GM12873 (cell line): ENCODE measurements around the gene C5orf46.

Source experiments
- CTCF ChIP-seq: IDR thresholded peaks from 2 replicates; pipeline ENCODE4 v1.5.1; 2012; ENCODE audit warnings: low read depth, mild to moderate bottlenecking, moderate library complexity, low read length, control low read depth; ENCODE audit not compliant: insufficient read depth; ENCODE audit errors: missing control alignments

C5orf46 gene

DNA sequence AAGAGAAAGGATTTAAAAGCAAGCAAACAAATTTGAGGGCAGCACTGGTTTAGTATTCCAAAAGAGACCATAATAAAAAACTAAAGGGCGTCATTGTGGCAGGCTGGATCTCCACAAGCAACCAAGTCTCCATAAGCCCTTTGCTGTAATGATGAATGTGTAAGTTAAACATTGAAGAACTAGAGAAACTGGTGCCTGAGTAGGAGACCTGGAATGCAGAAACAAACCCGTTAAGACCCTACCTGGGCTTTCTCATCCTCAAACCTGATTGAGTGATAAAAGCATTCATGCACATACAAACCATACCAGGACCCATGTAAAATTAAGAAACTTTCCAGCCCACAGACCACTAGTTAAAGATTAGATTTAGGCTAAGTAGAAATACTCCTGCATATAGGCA lies 29.7 kb downstream of the C5orf46 start:
- TF ChIP-seq CTCF = no peak

GRCh38 chr5:147876141-147876540 lies 30.2 kb downstream of the C5orf46 start:
- TF ChIP-seq CTCF = no peak

DNA sequence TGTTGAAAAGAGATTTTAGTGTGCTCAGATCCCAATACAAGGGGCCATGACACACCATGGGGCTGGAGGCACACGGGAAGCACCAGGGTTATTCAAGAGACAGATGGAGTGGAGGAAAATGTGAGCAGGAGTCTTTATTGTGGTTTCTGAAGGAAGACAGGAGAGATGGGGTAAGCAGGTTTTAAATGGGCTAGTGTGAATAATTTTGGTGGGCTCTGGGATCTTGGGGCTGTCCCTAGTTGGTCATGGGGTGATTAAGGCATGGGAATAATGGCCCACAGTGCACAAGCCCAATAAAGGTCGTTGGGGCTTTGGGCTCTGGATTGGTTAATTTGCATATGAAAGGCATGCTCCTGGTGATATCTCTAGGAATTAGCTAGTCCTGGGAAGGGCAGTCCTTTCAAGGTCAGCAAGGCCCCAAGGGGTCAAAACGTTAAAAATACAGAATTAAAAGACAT lies 31.4 kb downstream of the C5orf46 start:
- TF ChIP-seq CTCF = no peak

DNA sequence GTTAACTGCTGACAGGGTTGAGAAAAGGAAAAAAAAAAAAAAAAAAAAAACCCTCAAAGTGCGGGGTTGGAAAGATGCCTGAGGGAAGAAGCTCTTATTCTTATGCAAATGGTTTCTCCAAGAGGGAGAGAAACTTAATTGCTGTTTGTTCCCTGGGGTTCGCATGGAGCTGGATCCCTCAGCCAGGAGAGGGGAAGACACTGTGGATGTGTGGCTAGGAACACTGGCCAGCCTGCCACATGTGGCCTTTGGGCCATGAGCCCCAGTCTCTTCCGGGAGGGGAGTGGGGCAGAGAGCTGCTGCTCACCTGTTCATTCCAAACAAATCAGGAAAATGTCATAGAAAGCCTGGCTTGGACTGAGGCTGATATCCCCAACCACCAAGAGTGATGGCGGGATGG lies 37.2 kb downstream of the C5orf46 start:
- no peak for TF ChIP-seq CTCF

GRCh38 chr5:147863454-147864158 lies 42.7 kb downstream of the C5orf46 start:
- no peak for TF ChIP-seq CTCF

GRCh38 chr5:147860641-147861025 lies 45.7 kb downstream of the C5orf46 start:
- TF ChIP-seq CTCF = no peak

GRCh38 chr5:147859962-147860640 lies 46.2 kb downstream of the C5orf46 start:
- no peak for TF ChIP-seq CTCF
